K562 (cell line): ENCODE measurements around the gene PEX11A. TPM values are rescaled to one million over a fixed set of nuclear protein-coding genes. Genes with fewer than 3 reads are reported as not detected.

Source experiments
- ASH1L ChIP-seq: fragments of 450-650 bp; IDR thresholded peaks from 2 replicates; pipeline ENCODE4 v1.6.1; 2018; ENCODE audit warnings: borderline replicate concordance, mild to moderate bottlenecking, low read depth; ENCODE audit not compliant: partially characterized antibody
- BACH1 ChIP-seq: fragments of 200-800 bp; sonication (Bioruptor generic); IDR thresholded peaks from 2 replicates; pipeline ENCODE4 v1.6.1; 2016; ENCODE audit warnings: missing genetic modification characterization, missing compliant biosample characterization
- EP400 ChIP-seq: fragments of 450-650 bp; IDR thresholded peaks from 2 replicates; pipeline ENCODE4 v1.6.1; 2017; ENCODE audit warnings: antibody characterized with exemption, mild to moderate bottlenecking, moderate library complexity
- GATAD2B ChIP-seq: fragments of 450-650 bp; IDR thresholded peaks from 2 replicates; pipeline ENCODE4 v1.6.1; 2017; ENCODE audit warnings: mild to moderate bottlenecking, borderline replicate concordance
- HCFC1 ChIP-seq: IDR thresholded peaks from 2 replicates; pipeline ENCODE4 v1.6.1; 2012; ENCODE audit warnings: low read depth, low read length, improper control_type of control experiment
- MEF2D ChIP-seq: conservative IDR thresholded peaks from 2 replicates; pipeline ENCODE4 v1.6.1; 2016; ENCODE audit warnings: low read depth, missing genetic modification characterization, missing compliant biosample characterization
- NCOA6 ChIP-seq: fragments of 450-650 bp; IDR thresholded peaks from 2 replicates; pipeline ENCODE4 v1.6.1; 2017; ENCODE audit warnings: mild to moderate bottlenecking
- TAL1 ChIP-seq: fragments of 450-650 bp; IDR thresholded peaks from 2 replicates; pipeline ENCODE4 v1.6.1; 2016; ENCODE audit warnings: mild to moderate bottlenecking
- TCF7L2 ChIP-seq: fragments of 150-350 bp; IDR thresholded peaks from 2 replicates; pipeline ENCODE4 v1.6.1; 2016; ENCODE audit warnings: low read depth, mild to moderate bottlenecking, low read length, moderate library complexity
- ZNF143 ChIP-seq: sonication (generic); formaldehyde crosslinking; IDR thresholded peaks from 2 replicates; pipeline ENCODE4 v1.9.0; 2022; ENCODE audit warnings: mild to moderate bottlenecking, missing genetic modification reagents
- ZNF57 ChIP-seq: fragments of 450-650 bp; formaldehyde crosslinking; IDR thresholded peaks from 2 replicates; pipeline ENCODE4 v1.4.0; 2020; ENCODE audit warnings: mild to moderate bottlenecking, moderate library complexity
- ZNF584 ChIP-seq: fragments of 200-800 bp; sonication (Bioruptor generic); IDR thresholded peaks from 2 replicates; pipeline ENCODE4 v1.6.1; 2016; ENCODE audit warnings: low read depth, mild to moderate bottlenecking, missing genetic modification characterization, missing compliant biosample characterization
- ZNF778 ChIP-seq: fragments of 450-650 bp; formaldehyde crosslinking; IDR thresholded peaks from 2 replicates; pipeline ENCODE4 v1.4.0; 2020; ENCODE audit warnings: mild to moderate bottlenecking, moderate library complexity
- polyA plus RNA-seq, 8 experiments: library from polyadenylated mRNA; depleted of rRNA in 4 of 8; stranded (reverse) in 5 of 8; unstranded in 3 of 8; fragments of >200 nt; fragmentation: Nextera tagmentation in 2 of 8; fragmentation: Illumina TruSeq in 1 of 8; extraction: Ambion mirVana in 2 of 8; extraction: Trizol in 1 of 8; gene quantifications; 2 replicates each; pipeline versions ENCODE4 v1.2.1 to v1.2.3, GENCODE V29; 2011 to 2014; ENCODE audit warnings: inconsistent platforms in 1 of 8, missing spikeins in 1 of 8
- total RNA-seq, 7 experiments: library from RNA; depleted of rRNA in 6 of 7; stranded (reverse); fragments of >200 nt in 6 of 7; fragmentation: Illumina TruSeq in 2 of 7; extraction: Trizol in 2 of 7; gene quantifications; 2 replicates each; pipeline versions ENCODE4 v1.2.1 to v1.2.3, GENCODE V29; 2011 to 2021; ENCODE audit warnings: low replicate concordance in 1 of 7
- TF ChIP-seq, protein P1 (sequence below), 2 experiments: fragments of 450-650 bp; IDR thresholded peaks; 2 replicates each; pipeline ENCODE4 v1.6.1; 2016; ENCODE audit warnings: mild to moderate bottlenecking in 2 of 2, borderline replicate concordance in 1 of 2, low read depth in 1 of 2, moderate library complexity in 1 of 2
- TF ChIP-seq, protein P2 (sequence below): fragments of 450-650 bp; IDR thresholded peaks from 2 replicates; pipeline ENCODE4 v1.6.1; 2017; ENCODE audit warnings: antibody characterized with exemption, mild to moderate bottlenecking
- TF ChIP-seq, protein P3 (sequence below): fragments of 450-650 bp; IDR thresholded peaks from 2 replicates; pipeline ENCODE4 v1.6.1; 2014; ENCODE audit warnings: low read depth, mild to moderate bottlenecking, moderate library complexity, borderline replicate concordance

Gene PEX11A
- total and polyA plus RNA-seq, 9 of the 15 experiments (the other 6 are each of a cell fraction or from before 2014, with no cell fraction given) = not detected

DNA sequence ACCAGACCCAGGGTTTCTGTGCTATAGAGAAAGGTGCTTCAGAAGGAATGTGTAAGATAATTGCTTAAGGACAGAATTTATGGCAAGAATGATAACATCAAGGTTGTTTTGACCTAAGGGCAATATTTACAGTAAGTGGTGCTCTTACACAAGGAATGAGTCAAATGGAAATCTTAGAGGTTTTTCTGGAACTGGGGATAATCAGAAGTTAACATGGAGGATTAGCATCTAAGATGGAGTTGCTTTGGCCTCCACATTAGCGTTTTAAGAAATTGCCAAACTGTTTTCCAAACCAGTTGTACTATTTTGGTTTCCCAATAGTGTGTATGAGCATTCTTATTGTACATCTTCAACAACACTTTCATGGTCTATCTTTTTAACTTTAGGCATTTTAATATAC lies 3.1 kb upstream of the PEX11A start (continued):
- TF ChIP-seq, protein P1, sequence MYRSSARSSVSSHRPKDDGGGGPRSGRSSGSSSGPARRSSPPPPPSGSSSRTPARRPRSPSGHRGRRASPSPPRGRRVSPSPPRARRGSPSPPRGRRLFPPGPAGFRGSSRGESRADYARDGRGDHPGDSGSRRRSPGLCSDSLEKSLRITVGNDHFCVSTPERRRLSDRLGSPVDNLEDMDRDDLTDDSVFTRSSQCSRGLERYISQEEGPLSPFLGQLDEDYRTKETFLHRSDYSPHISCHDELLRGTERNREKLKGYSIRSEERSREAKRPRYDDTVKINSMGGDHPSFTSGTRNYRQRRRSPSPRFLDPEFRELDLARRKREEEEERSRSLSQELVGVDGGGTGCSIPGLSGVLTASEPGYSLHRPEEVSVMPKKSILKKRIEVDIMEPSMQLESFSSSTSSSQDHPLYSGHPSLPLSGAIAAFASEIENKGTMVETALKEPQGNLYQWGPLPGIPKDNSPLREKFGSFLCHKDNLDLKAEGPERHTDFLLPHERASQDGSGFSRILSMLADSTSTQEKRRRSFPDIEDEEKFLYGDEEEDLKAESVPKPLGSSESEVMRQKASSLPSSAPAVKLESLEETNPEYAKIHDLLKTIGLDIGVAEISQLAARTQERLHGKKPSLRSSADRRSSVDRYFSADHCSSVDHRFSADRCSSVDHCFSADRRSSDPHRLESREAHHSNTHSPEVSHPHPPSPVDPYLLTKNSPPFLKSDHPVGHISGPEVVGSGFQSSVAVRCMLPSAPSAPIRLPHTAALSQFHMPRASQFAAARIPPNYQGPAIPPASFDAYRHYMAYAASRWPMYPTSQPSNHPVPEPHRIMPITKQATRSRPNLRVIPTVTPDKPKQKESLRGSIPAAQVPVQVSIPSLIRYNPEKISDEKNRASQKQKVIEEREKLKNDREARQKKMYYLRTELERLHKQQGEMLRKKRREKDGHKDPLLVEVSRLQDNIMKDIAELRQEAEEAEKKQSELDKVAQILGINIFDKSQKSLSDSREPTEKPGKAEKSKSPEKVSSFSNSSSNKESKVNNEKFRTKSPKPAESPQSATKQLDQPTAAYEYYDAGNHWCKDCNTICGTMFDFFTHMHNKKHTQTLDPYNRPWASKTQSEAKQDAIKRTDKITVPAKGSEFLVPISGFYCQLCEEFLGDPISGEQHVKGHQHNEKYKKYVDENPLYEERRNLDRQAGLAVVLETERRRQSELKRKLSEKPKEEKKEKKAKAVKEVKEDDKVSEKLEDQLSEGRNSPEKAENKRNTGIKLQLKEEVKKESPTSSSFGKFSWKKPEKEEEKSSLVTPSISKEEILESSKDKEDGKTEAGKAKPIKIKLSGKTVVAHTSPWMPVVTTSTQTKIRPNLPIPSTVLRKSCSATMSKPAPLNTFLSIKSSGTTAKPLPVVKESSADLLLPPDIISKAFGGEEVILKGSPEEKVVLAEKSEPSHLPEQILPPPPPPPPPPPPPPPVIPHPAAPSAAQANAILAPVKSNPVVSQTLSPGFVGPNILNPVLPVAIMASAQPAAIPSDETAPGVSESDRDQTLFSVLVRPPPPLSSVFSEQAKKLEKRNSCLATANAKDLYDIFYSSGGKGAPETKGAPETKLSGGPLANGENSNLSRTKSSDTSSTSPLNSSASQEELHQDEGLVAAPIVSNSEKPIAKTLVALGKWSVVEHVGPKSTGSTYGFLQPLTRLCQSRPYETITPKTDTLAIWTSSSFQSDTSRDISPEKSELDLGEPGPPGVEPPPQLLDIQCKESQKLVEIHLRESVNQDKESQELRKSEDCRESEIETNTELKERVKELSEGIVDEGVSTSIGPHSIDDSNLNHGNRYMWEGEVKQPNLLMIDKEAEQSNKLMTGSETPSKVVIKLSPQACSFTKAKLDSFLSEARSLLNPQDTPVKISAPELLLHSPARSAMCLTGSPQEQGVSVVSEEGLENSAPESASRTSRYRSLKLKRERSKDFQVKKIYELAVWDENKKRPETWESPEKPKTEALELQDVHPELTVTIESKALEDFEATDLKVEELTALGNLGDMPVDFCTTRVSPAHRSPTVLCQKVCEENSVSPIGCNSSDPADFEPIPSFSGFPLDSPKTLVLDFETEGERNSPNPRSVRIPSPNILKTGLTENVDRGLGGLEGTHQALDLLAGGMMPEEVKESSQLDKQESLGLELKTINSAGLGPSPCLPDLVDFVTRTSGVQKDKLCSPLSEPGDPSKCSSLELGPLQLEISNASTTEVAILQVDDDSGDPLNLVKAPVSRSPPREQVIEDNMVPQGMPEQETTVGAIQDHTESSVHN (IDR thresholded peaks at IDR 0.05; ENCODE audit: borderline replicate concordance in 1 of 2, low read depth in 1 of 2) = no peak
- no peak for TF ChIP-seq ZNF57
- no peak for TF ChIP-seq GATAD2B
- no peak for TF ChIP-seq TAL1
- TF ChIP-seq, protein P2, sequence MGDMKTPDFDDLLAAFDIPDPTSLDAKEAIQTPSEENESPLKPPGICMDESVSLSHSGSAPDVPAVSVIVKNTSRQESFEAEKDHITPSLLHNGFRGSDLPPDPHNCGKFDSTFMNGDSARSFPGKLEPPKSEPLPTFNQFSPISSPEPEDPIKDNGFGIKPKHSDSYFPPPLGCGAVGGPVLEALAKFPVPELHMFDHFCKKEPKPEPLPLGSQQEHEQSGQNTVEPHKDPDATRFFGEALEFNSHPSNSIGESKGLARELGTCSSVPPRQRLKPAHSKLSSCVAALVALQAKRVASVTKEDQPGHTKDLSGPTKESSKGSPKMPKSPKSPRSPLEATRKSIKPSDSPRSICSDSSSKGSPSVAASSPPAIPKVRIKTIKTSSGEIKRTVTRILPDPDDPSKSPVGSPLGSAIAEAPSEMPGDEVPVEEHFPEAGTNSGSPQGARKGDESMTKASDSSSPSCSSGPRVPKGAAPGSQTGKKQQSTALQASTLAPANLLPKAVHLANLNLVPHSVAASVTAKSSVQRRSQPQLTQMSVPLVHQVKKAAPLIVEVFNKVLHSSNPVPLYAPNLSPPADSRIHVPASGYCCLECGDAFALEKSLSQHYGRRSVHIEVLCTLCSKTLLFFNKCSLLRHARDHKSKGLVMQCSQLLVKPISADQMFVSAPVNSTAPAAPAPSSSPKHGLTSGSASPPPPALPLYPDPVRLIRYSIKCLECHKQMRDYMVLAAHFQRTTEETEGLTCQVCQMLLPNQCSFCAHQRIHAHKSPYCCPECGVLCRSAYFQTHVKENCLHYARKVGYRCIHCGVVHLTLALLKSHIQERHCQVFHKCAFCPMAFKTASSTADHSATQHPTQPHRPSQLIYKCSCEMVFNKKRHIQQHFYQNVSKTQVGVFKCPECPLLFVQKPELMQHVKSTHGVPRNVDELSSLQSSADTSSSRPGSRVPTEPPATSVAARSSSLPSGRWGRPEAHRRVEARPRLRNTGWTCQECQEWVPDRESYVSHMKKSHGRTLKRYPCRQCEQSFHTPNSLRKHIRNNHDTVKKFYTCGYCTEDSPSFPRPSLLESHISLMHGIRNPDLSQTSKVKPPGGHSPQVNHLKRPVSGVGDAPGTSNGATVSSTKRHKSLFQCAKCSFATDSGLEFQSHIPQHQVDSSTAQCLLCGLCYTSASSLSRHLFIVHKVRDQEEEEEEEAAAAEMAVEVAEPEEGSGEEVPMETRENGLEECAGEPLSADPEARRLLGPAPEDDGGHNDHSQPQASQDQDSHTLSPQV = no peak
- peak; percentile 62; the same call in 1 of the 2 replicates for TF ChIP-seq ZNF584 (CRISPR knock-in tag)
- TF ChIP-seq ASH1L = no peak
- TF ChIP-seq, protein P3, sequence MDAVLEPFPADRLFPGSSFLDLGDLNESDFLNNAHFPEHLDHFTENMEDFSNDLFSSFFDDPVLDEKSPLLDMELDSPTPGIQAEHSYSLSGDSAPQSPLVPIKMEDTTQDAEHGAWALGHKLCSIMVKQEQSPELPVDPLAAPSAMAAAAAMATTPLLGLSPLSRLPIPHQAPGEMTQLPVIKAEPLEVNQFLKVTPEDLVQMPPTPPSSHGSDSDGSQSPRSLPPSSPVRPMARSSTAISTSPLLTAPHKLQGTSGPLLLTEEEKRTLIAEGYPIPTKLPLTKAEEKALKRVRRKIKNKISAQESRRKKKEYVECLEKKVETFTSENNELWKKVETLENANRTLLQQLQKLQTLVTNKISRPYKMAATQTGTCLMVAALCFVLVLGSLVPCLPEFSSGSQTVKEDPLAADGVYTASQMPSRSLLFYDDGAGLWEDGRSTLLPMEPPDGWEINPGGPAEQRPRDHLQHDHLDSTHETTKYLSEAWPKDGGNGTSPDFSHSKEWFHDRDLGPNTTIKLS = no peak
- no peak for TF ChIP-seq ZNF143
- TF ChIP-seq MEF2D (tag) = no peak
- no peak for TF ChIP-seq BACH1 (tag)
- no peak for TF ChIP-seq TCF7L2
- no peak for TF ChIP-seq ZNF778 (CRISPR knock-in tag)
- TF ChIP-seq HCFC1 = no peak
- TF ChIP-seq NCOA6 = no peak
- no peak for TF ChIP-seq EP400
